Central memory CD8-positive, alpha-beta T cell (primary cell): ENCODE measurements around the gene TFRC.
"Not testable (repeated sequence)": the region's sequence is repeated elsewhere in the genome, so short reads cannot be mapped to it uniquely, and the experiment has no call there.

ENCODE experiments used
- ATAC-seq: fragments of 150-1000 bp; cut with Tn5 transposase; replicated peaks from 2 replicates; pipeline ENCODE4 v1.10.0; 2022; ENCODE audit warnings: mild to moderate bottlenecking, moderate FRiP score, moderate number of reproducible peaks; ENCODE audit not compliant: poor library complexity, severe bottlenecking; ENCODE audit errors: extremely low read depth
- DNase-seq, 2 donors: peaks; one replicate each; pipeline ENCODE4 v3.0.0; 2021; ENCODE audit warnings: low spot score in 2 of 2
- H3K27ac Mint-ChIP-seq: one replicate; pipeline ENCODE4 v1.8.0; 2022; ENCODE audit warnings: low read depth, mild to moderate bottlenecking, moderate library complexity, mixed read lengths
- H3K27me3 Mint-ChIP-seq: one replicate; pipeline ENCODE4 v1.8.0; 2022; ENCODE audit warnings: mixed read lengths
- H3K36me3 Mint-ChIP-seq: one replicate; pipeline ENCODE4 v1.8.0; 2022; ENCODE audit warnings: mild to moderate bottlenecking, moderate library complexity, mixed read lengths; ENCODE audit not compliant: insufficient read depth
- H3K4me1 Mint-ChIP-seq: one replicate; pipeline ENCODE4 v1.8.0; 2022; ENCODE audit warnings: mixed read lengths
- H3K4me3 Mint-ChIP-seq: one replicate; pipeline ENCODE4 v1.8.0; 2022; ENCODE audit warnings: mild to moderate bottlenecking, moderate library complexity, mixed read lengths
- H3K9me3 Mint-ChIP-seq: one replicate; pipeline ENCODE4 v1.8.0; 2022; ENCODE audit warnings: mixed read lengths

TFRC gene

DNA sequence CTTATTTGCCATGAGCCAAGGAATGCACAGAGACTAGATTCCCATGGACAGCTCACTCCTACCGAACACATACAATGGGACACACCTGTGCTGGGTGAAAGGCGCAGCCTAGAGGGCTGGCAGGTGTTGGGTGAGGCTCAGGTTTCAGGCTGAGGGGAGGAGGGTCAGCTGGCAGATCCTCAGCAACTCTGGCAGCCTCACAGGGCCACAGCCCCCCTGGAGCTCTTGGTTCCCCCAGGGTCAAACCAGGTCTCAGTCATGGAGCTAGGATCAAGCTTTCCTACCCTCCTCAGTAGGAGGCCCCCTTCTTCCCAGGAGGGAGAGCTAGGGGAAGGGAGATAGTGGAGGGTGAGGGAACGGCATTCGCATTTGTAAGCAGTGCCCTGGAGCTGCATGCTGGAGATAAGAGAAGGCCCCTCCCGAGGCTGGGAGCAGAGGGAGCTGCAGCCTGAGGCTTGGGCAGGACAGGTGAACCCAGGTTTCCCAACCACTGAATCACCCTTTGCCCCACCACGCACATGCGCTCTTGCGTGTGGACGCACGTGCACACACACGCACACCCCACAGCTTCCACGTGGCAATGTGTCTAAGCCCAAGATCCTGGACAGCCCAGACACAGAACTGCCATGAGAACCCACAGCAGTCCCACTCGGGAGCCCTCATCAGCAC lies 26.3 kb upstream of the TFRC start:
- Mint-ChIP-seq H3K9me3 (no peaks in the 10 kb centered on the region), H3K27ac (no peak overlapping the region), H3K4me3 (no peak overlapping the region), H3K36me3 (no peaks in the 10 kb centered on the region), H3K4me1 (peaks cover 14% of the 10 kb centered on the region), H3K27me3 (no peaks in the 10 kb centered on the region)
- no peak for ATAC-seq
- DNase-seq: no peak

DNA sequence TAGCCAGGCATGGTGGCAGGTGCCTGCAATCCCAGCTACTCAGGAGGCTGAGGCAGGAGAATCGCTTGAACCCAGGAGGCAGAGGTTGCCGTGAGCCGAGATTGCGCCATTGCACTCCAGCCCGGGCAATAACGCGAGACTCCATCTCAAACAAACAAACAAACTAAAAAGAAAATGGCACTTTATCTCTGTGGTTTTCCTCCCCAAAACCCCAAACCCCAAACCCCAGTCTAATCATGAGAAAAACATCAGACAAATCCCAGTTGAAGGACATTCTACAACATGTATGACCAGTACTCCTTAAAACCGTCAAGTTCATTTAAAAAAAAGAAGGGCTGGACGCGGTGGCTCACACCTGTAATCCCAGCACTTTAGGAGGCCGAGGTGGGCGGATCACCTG lies 22.8 kb upstream of the TFRC start:
- not testable (repeated sequence) for H3K9me3 Mint-ChIP-seq, DNase-seq, ATAC-seq, H3K36me3 Mint-ChIP-seq, H3K27me3 Mint-ChIP-seq
- H3K4me3 Mint-ChIP-seq: peak overlapping the region; percentile 51
- H3K4me1 Mint-ChIP-seq: peaks cover 14% of the 10 kb centered on the region
- H3K27ac Mint-ChIP-seq: peak overlapping the region; percentile 41

DNA sequence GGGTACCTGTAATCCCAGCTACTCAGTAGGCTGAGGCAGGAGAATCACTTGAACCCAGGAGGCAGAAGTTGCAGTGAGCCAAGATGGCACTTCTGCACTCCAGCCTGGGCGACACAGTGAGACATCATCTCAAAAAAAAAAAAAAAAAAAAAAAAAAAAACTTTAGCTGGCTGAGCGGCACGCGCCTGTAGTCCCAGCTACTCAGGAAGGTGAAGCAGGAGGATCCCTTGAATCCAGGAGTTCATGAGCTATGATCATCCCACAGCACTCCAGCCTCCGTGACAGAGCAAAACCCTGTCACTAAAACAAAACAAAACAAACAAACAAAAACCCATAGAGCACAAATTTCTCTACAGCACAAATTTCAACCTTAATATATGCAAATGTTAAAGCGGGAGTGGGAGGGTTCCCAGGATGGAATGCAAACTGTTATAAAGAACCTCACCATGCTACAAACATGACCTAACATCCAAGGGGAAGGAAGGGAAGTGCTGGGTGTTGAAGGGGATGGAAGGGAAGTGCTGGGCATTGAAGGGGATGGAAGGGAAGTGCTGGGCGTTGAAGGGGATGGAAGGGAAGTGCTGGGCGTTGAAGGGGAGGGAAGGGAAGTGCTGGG lies 16.6 kb upstream of the TFRC start:
- not testable (repeated sequence) for H3K27me3 Mint-ChIP-seq, H3K36me3 Mint-ChIP-seq, DNase-seq, ATAC-seq, H3K4me1 Mint-ChIP-seq, H3K9me3 Mint-ChIP-seq, H3K4me3 Mint-ChIP-seq, H3K27ac Mint-ChIP-seq

DNA sequence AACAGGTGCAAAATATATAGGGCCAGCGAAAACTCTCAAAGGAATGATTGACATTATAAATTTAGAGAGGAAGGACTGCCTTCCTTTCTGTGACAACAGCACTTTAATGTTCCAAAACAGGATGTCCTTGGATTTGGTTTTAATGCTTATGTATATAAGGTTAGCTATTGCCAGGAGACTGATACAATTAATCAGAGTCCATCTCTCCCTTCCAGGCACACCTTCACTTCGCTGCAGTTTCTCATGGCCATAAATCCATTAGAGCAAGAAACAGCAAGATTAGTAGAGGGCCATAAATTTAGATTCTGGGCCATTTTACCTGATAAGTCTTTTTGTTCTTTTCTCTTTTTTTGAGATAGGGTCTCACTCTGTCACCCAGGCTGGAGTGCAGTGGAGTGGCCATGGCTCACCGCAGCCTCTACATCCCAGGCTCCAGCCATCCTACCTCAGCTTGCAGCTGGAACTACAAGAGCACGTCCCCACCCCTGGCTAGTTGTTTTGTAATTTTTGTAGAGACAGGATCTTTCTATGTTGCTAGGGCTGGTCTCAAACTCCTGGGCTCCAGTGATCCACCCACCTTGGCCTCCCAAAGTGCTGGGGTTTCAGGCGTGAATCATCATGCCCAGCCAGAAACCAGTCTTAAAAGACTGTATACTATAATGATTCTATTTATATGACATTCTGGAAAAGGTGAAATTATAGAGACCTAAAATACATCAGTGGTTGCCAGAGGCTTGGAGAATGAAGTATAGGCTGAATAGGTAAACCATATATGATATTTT lies 15.7 kb upstream of the TFRC start:
- ATAC-seq: no peak
- H3K4me1 Mint-ChIP-seq: peaks cover 6% of the 10 kb centered on the region
- H3K27ac Mint-ChIP-seq: peak overlapping the region; percentile 19
- H3K9me3 Mint-ChIP-seq: no peaks in the 10 kb centered on the region
- H3K4me3 Mint-ChIP-seq: no peak overlapping the region
- no peaks in the 10 kb centered on the region for H3K27me3 Mint-ChIP-seq
- no peaks in the 10 kb centered on the region for H3K36me3 Mint-ChIP-seq
- no peak for DNase-seq

DNA sequence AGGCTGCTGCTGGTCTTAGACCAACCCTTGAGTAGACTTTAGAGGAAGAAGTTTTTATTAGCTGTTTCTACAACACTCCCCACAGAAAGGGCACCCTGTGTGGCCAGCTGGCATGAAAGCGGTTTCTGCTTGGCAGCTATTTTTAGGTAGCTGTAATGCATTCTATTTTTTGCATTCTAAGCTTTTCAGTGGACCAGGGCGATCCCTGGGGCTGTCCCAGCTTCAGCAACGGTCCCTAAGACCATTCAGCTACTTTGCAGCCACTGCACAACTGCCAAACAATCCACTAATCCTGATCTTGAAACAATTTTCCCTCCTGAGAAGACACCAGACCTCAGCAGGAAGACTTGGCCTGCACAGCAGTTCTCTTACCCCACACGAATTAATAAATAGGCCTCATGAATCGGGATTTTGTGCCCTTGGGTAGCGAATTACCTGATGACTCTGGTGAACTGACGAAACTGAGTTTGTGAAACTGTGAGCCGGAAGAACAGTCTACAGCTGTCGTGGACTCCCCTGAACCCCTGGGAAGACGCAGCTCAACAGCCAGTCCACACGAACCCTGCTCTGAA lies 14.6 kb upstream of the TFRC start:
- H3K36me3 Mint-ChIP-seq: no peaks in the 10 kb centered on the region
- H3K4me3 Mint-ChIP-seq: no peak overlapping the region
- no peaks in the 10 kb centered on the region for H3K9me3 Mint-ChIP-seq
- no peak overlapping the region for H3K27ac Mint-ChIP-seq
- no peak for ATAC-seq
- no peaks in the 10 kb centered on the region for H3K27me3 Mint-ChIP-seq
- no peak for DNase-seq
- H3K4me1 Mint-ChIP-seq: peaks cover 6% of the 10 kb centered on the region

DNA sequence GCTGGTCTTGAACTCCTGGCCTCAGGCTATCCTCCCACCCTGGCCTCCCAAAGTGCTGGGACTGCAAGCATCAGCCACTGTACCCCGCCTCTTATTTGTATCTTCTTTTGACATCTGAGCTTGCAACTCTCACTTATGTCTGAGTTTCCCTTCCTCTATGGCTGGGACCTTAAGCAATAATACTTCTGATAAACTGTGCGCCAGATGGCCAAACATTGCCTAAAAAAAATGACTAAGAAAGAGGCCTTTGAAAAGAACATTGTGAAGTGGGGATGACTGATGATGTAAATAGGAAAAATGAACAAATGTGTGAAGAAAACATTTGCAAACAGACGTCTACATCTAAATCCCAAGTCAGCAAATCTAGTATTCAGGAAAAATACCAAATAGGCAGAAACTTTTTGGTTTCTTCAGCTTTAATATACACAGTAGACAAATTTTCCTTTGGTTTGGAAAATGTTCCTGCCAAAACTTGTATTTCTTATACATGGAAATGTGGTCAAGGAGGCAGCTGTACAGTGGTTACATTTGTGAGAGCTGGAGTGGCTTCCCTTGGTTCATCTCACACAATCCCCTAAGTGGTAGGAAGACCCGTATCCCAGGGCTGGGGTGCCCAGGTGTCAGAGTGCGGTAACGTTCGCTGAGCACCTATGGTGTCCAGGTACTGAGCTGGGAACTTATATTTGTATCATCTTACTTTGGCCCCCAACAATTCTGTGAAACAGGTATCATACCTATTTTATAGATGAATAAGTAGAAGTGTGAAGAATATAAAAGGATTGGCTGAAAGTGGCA lies 11.6 kb upstream of the TFRC start:
- H3K4me3 Mint-ChIP-seq: no peak overlapping the region
- H3K4me1 Mint-ChIP-seq: peaks cover 2% of the 10 kb centered on the region
- no peaks in the 10 kb centered on the region for H3K27me3 Mint-ChIP-seq
- ATAC-seq (no peak), DNase-seq (no peak)
- no peaks in the 10 kb centered on the region for H3K9me3 Mint-ChIP-seq
- no peaks in the 10 kb centered on the region for H3K36me3 Mint-ChIP-seq
- H3K27ac Mint-ChIP-seq: no peak overlapping the region

DNA sequence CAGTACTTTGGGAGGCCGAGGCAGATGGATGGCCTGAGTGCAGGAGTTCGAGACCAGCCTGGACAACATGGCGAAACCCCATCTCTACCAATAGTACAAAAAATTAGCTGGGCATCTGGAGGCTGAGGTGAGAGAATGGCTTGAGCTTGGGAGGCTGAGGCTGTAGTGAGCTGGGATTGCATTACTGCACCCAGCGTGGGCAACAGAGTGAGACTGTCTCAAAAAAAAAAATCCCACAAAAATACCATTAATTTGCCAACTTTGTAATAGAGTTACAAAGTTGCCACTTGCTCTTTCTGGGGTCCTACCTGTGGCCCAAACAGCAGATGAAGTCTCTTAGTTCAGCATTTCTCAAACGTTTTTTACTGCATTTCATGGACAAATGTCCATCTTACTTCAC lies 6.0 kb upstream of the TFRC start:
- Mint-ChIP-seq H3K36me3 (no peaks in the 10 kb centered on the region), H3K4me1 (no peaks in the 10 kb centered on the region), H3K9me3 (no peaks in the 10 kb centered on the region), H3K4me3 (no peak overlapping the region), H3K27ac (no peak overlapping the region), H3K27me3 (no peaks in the 10 kb centered on the region)
- no peak for ATAC-seq
- DNase-seq: no peak

DNA sequence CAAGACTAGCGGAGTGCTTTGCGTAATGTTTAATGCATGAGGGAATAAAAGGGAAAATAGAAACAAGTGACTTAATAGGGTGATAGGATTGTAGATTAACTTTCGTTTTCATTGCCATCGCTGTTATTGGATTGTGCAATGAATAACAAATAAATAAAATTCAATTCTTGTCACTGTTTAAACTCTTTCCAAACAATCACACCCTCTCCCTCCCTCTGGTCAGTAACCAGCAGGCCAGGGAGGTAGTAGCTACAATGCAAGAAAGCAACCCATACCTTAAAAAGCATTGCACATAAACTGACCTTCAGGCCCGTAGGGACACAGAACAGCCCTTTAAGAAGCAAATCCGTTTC lies 705 bp upstream of the TFRC start:
- H3K9me3 Mint-ChIP-seq: no peaks in the 10 kb centered on the region
- H3K27me3 Mint-ChIP-seq: no peaks in the 10 kb centered on the region
- DNase-seq: no peak
- H3K4me3 Mint-ChIP-seq: peak overlapping the region; percentile 92
- H3K36me3 Mint-ChIP-seq: peaks cover 15% of the 10 kb centered on the region
- peaks cover 43% of the 10 kb centered on the region for H3K4me1 Mint-ChIP-seq
- ATAC-seq: no peak
- H3K27ac Mint-ChIP-seq: peak overlapping the region; percentile 88

DNA sequence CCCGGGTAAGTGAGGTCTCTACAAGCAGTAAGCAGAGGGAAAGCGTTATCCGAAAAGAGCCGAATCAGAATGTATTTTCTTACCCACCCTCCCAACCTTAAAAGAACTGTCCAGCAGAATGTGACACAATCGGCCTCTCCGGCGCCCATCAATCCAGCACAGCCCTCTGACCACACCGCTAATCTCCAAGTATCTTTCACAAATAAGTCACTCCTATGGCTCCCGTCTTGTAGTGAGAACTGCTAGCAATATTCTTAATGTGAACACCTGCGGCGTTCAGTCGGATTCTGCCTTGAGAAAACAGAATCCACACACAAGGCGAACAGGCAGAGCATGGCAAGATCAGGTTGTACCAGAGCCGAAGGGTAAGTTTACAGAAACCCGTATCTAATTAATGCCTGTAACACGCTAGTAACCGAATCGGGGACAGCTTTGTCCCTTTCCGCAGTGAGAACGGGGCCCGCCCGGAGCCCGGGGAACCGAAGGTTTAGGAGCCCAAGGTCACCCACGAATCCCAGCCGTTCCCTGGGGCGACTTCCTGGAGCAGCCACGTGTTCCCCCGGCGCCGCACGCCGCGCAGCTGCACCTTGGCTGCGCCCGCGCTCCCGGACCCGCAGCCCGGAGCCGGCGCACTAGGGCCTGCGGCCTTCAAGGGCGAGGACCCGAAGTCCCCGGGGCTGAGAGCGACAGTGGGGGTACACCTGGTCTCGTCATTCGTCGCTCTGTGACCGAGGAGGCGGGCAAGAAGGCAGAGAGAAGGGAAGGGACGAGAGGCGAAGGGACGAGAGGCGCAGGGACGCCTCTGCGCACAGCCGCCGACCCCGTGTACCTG lies 672 bp downstream of the TFRC start:
- peaks cover 26% of the 10 kb centered on the region for H3K36me3 Mint-ChIP-seq
- peaks cover 53% of the 10 kb centered on the region for H3K4me1 Mint-ChIP-seq
- H3K9me3 Mint-ChIP-seq: no peaks in the 10 kb centered on the region
- ATAC-seq: peak; percentile 59
- peak overlapping the region; percentile 88 for H3K27ac Mint-ChIP-seq
- H3K27me3 Mint-ChIP-seq: no peaks in the 10 kb centered on the region
- peak overlapping the region; percentile 92 for H3K4me3 Mint-ChIP-seq
- peak; percentile 36 to 39 for DNase-seq

DNA sequence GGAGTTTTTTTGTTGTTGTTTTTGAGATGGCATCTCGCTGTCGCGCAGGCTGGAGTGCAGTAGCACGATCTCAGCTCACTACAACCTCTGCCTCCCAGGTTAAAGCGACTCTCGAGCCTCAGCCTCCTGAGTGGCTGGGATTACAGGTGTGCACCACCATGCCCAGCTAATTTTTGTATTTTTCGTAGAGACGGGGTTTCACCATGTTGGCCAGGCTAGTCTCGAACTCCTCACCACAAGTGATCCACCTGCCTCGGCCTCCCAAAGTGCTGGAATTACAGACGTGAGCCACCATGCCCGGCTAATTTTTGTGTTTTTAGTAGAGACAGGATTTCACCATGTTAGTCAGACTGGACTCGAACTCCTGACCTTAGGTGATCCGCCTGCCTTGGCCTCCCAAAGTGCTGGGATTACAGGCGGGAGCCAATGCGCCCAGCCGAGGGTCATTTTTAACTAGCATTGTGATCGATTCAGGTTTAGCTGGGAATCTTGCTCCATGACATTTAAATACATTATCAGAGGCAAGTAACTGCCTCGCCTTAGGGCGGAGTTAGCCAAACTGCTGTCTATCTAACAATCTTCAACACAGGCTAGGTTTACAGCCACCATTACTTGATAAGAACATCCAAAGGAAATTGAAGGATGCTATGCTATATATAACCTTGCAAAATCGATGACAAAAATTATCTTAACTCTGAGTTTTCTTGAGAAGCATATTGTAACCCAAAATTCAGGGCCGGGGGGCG lies 1.6 kb downstream of the TFRC start:
- Mint-ChIP-seq H3K4me3 (peak overlapping the region; percentile 92), H3K27ac (peak overlapping the region; percentile 88), H3K36me3 (peaks cover 34% of the 10 kb centered on the region), H3K4me1 (peaks cover 53% of the 10 kb centered on the region)
- ATAC-seq, H3K9me3 Mint-ChIP-seq, H3K27me3 Mint-ChIP-seq, DNase-seq: not testable (repeated sequence)

DNA sequence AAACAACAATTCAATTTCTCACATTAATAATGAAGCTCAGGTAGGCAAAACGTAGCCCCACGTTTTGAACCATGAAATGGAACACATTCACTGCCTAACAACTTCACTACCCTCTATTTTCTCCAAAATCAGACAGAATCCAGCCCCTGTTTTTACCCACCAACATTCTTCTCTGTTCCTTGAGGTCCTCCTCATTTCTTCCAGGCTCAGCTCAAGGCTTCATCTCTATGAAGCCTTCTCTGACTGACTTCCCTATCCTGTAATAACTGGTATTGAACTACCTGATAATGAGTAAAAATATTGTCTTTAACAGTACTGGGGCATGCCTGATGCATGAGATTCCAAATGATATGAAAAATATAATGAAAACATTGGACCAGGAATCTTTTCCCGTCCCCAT lies 2.2 kb downstream of the TFRC start:
- Mint-ChIP-seq H3K27ac (peak overlapping the region; percentile 88), H3K27me3 (no peaks in the 10 kb centered on the region), H3K4me1 (peaks cover 53% of the 10 kb centered on the region), H3K36me3 (peaks cover 40% of the 10 kb centered on the region), H3K9me3 (no peaks in the 10 kb centered on the region), H3K4me3 (peak overlapping the region; percentile 92)
- ATAC-seq: no peak
- no peak for DNase-seq
